Cardiac muscle cell (in vitro differentiated cells and primary cell): ENCODE results near the gene TEAD2. TPM values are rescaled to one million over a fixed set of nuclear protein-coding genes. Genes with fewer than 3 reads are reported as not detected.
A peak's percentile ranks its signal among the peaks of the same experiment; 100 is the strongest.
"Not testable (repeated sequence)": the region's sequence is repeated elsewhere in the genome, so short reads cannot be mapped to it uniquely, and the experiment has no call there.

Source experiments
- DNase-seq, 2 donors: peaks; one replicate each; pipeline versions ENCODE4 v3.0.0 to v3.0.0-alpha.2; 2010 to 2017; ENCODE audit warnings: low read depth in 1 of 2, low spot score in 1 of 2
- H3K27ac ChIP-seq: fragments of 200-600 bp; sonication (generic); 2 replicates; pipeline ENCODE4 v1.5.1; 2016
- H3K27me3 ChIP-seq: fragments of 200-600 bp; sonication (generic); 2 replicates; pipeline ENCODE4 v1.6.0; 2016; ENCODE audit warnings: control low read depth
- H3K36me3 ChIP-seq: fragments of 200-600 bp; sonication (generic); 2 replicates; pipeline ENCODE4 v1.5.1; 2016; ENCODE audit warnings: control low read depth
- H3K4me1 ChIP-seq: fragments of 200-600 bp; sonication (generic); 2 replicates; pipeline ENCODE4 v1.8.1; 2017; ENCODE audit warnings: low read depth, mild to moderate bottlenecking, mixed run types
- H3K4me3 ChIP-seq: fragments of 200-600 bp; sonication (generic); 2 replicates; pipeline ENCODE4 v1.5.1; 2016; ENCODE audit warnings: mild to moderate bottlenecking
- H3K9me3 ChIP-seq: fragments of 200-600 bp; sonication (generic); 2 replicates; pipeline ENCODE4 v1.5.1; 2017; ENCODE audit warnings: low read depth, mild to moderate bottlenecking, control low read depth
- polyA plus RNA-seq: library from polyadenylated mRNA; unstranded; fragments of >200 nt; fragmentation: Nextera tagmentation; extraction: Ambion mirVana; gene quantifications from 2 replicates; pipeline ENCODE4 v1.2.1, GENCODE V29; 2016
- total RNA-seq: library from RNA; depleted of rRNA; stranded (reverse); fragments of >200 nt; gene quantifications from 2 replicates; pipeline ENCODE4 v1.2.3, GENCODE V29; 2016
- TF ChIP-seq, protein P1 (sequence below): IDR thresholded peaks from 2 replicates; pipeline ENCODE4 v1.5.1; 2012; ENCODE audit warnings: low read depth, mild to moderate bottlenecking, low read length

Gene TEAD2
- total and polyA plus RNA-seq, 2 experiments from 2014 or later, result 84.3 to 111 TPM

- Histone ChIP-seq H3K27ac (no peak overlapping the region), H3K4me1 (no peaks in the 10 kb centered on the region), H3K27me3 (no peaks in the 10 kb centered on the region), H3K9me3 (no peaks in the 10 kb centered on the region), H3K4me3 (no peak overlapping the region), H3K36me3 (no peaks in the 10 kb centered on the region)
- TF ChIP-seq, protein P1, sequence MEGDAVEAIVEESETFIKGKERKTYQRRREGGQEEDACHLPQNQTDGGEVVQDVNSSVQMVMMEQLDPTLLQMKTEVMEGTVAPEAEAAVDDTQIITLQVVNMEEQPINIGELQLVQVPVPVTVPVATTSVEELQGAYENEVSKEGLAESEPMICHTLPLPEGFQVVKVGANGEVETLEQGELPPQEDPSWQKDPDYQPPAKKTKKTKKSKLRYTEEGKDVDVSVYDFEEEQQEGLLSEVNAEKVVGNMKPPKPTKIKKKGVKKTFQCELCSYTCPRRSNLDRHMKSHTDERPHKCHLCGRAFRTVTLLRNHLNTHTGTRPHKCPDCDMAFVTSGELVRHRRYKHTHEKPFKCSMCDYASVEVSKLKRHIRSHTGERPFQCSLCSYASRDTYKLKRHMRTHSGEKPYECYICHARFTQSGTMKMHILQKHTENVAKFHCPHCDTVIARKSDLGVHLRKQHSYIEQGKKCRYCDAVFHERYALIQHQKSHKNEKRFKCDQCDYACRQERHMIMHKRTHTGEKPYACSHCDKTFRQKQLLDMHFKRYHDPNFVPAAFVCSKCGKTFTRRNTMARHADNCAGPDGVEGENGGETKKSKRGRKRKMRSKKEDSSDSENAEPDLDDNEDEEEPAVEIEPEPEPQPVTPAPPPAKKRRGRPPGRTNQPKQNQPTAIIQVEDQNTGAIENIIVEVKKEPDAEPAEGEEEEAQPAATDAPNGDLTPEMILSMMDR, result no peak
- DNase-seq, result no peak
Measured at GRCh38 chr19:49333811-49334288, 28.4 kb downstream of the TEAD2 start.

DNA sequence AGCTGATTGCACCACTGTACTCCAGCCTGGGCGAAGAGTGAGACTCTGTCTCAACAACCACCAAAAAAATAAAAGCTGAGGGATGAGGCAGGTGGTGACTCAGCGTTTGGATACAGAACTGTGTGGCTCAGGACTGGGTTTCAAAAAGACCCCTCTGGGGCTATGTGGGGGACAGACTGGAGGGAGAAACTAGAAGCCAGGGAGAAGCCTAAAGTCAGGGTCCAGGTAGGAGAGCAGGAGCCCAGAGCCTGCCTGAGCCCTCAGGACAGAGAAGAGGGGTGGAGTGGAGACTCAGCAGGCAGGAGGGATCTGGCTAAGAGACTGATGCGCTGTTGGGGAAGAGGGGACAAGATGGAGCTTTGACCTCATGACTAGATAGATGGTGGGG lies 28.8 kb downstream of the TEAD2 start:
- Histone ChIP-seq H3K4me1 (no peaks in the 10 kb centered on the region), H3K4me3 (no peak overlapping the region), H3K27ac (no peak overlapping the region), H3K9me3 (no peaks in the 10 kb centered on the region), H3K27me3 (no peaks in the 10 kb centered on the region), H3K36me3 (no peaks in the 10 kb centered on the region)
- TF ChIP-seq, protein P1, result no peak
- DNase-seq, result peak in 1 of 2 donors; percentile 31

- not testable (repeated sequence) for H3K4me3 ChIP-seq, DNase-seq, H3K27ac ChIP-seq, H3K4me1 ChIP-seq, H3K9me3 ChIP-seq, H3K36me3 ChIP-seq, H3K27me3 ChIP-seq
Measured at GRCh38 chr19:49332691-49333417, 29.4 kb downstream of the TEAD2 start.

DNA sequence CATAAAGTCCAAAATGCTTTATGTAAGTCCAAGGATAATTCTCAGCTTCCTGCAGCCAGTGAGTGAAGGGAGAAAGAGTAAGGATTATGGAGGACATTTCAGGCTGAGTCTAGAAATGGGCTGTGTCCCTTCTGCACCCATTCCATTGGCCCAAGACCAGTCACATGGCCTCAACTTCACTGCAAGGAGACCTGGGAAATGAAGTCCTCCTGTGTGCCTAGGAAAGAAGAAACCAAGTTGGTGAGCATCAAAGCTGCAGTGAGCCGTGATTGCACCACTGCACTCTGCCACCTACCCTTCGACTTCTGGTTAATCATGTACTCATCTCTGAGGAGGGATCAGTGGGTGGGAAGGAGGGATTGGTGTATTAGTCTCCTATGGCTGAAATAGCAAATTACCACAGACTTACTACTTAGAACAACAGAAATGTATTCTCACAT lies 30.6 kb downstream of the TEAD2 start:
- DNase-seq, result peak; percentile 36 to 69
- TF ChIP-seq, protein P1, result no peak
- Histone ChIP-seq H3K27ac (no peak overlapping the region), H3K27me3 (no peaks in the 10 kb centered on the region), H3K9me3 (no peaks in the 10 kb centered on the region), H3K36me3 (no peaks in the 10 kb centered on the region), H3K4me3 (no peak overlapping the region), H3K4me1 (no peaks in the 10 kb centered on the region)

DNA sequence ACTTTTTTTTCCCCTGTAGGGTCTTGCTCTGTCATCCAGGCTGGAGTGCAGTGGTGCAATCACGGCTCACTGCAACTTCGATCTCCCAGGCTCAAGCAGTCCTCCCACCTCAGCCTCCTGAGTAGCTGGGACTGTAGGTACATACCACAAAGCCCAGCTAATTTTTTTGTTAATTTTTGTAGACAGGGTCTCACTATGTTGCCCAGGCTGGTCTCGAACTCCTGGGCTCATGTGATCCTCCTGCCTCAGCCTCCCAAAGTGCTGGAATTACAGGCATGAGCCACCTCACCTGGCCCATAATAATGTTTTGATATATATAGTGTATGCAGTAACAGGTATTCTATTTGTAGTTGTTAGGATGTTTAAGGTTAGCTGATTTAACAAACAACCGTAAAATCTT lies 31.0 kb downstream of the TEAD2 start:
- H3K36me3 ChIP-seq, H3K4me3 ChIP-seq, H3K27ac ChIP-seq, H3K9me3 ChIP-seq, H3K4me1 ChIP-seq, DNase-seq, H3K27me3 ChIP-seq: not testable (repeated sequence)

DNA sequence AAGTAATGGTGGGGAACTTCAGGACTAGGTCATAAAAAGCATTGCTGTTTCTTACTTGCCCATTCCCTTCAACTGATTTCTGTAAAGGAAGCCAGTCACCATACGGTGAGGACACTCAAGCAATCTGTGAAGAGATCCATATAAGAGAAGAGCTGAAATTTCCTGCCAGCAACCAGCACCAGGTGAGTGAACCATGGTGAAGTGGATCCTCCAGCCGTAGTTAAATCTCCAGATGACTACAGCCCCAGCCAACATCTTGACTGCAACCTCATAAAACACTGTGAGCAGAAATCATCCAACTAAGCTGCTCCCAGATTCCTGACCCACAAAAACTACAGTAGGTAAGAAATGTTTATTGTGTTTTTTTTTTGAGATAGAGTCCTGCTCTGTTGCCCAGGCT lies 33.5 kb downstream of the TEAD2 start:
- Histone ChIP-seq H3K27ac (no peak overlapping the region), H3K4me3 (no peak overlapping the region), H3K27me3 (no peaks in the 10 kb centered on the region), H3K36me3 (no peaks in the 10 kb centered on the region), H3K4me1 (no peaks in the 10 kb centered on the region), H3K9me3 (no peaks in the 10 kb centered on the region)
- TF ChIP-seq, protein P1, result no peak
- no peak for DNase-seq
